Epithelial cell of esophagus (primary cell): ENCODE results near the gene TPP1.

ENCODE experiments used
- DNase-seq: peaks from one replicate; pipeline ENCODE4 v3.0.0; 2010; ENCODE audit warnings: low read depth
- H3K4me3 ChIP-seq: 2 replicates; pipeline ENCODE4 v1.5.1; 2011; ENCODE audit warnings: mild to moderate bottlenecking, low read length, control low read depth
- CTCF ChIP-seq: IDR thresholded peaks from 2 replicates; pipeline ENCODE4 v1.5.1; 2011; ENCODE audit warnings: low read depth, mild to moderate bottlenecking, low read length, control low read depth, inconsistent platforms; ENCODE audit not compliant: insufficient read depth; ENCODE audit errors: missing control alignments

Gene TPP1

DNA sequence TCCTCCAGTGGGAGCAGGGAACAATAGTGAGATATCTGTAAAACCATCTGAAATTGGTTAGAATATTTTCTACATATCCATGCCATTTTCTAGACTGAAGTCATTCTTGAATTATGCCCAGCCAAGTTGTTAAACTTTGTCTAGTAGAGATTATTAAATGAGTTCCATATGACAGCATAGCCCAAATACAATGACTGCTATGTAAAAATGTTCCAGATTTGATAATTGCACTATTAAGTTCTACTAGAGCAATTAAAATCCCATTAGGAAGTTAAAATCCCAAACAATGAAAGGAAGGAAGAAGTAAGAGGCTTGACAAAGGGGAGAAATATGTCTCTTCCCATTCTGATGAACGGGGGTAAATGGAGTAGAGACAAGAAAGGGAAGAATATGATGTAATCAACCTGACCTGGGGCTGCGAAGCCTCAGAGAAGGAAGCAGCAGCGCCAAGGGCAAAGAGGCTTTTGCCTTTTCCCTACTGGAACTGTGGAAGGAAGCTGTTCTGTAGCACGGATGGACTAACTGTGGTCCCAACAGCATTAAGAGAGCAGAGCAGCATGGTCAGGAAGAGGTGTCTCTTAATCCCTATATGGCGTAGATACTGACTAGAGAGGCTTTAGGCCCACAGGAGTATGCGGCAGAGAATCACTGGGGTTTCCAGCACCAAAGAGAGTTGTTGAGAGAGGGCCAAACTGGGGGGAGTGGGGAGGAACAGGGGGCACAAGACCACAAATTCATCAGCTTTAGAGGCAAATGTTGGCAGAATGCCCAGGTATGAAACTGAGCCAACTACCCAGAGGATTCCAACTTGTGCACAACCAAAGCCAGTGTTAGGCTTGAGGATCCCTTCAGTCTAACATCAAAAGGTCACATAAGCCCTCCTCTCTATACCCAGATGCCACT, 42.5 kb downstream of the TPP1 start:
- no peak for TF ChIP-seq CTCF
- H3K4me3 ChIP-seq = no peak overlapping the region
- no peak for DNase-seq

DNA sequence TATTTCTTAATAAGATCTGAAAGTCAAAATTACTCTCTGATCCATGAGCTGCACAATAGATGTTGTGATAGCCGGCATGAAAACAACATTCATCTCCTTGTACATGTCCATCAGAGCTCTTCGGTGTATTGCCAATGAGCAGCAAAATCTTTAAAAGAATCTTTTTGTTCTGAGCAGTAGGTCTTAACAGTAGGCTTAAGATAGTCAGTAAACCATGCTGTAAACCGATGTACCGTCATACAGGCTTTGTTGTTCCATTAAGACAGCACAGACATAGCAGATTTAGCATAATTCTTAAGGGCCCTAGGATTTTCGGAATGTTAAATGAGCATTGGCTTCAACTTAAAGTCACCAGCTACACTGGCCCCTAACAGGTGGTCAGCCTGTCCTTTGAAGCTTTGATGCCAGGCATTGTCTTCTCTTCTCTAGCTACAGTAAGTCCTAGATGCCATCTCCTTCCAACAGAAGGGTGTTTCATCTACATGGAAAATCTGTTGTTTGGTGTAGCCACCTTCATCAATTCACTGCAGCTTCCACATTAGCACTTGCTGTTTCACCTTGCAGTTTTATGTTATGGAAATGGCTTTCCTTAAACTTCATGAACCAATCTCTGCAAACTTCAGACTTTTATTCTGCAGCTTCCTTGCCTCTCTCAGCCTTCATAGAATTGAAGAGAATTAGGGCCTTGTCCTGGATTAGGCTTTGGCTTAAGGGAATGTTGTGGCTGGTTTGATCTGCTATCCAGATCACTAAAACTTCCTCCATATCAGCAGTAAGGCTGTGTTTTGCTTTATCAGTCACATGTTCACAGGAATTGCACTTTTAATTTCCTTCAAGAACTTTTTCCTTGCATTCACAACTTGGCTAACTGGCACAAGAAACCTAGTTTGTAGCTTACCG, 44.2 kb downstream of the TPP1 start:
- no peak for DNase-seq
- no peak overlapping the region for H3K4me3 ChIP-seq
- TF ChIP-seq CTCF = no peak

- no peak for TF ChIP-seq CTCF
- H3K4me3 ChIP-seq = no peak overlapping the region
- DNase-seq = peak; percentile 61
These were observed 47.0 kb downstream of the TPP1 start for GRCh38 chr11:6572215-6572614.

- no peak for TF ChIP-seq CTCF
- no peak for DNase-seq
- H3K4me3 ChIP-seq = no peak overlapping the region
These were observed 47.7 kb downstream of the TPP1 start for GRCh38 chr11:6571434-6572008.

- DNase-seq = no peak
- no peak for TF ChIP-seq CTCF
- H3K4me3 ChIP-seq = no peak overlapping the region
These were observed 48.4 kb downstream of the TPP1 start for GRCh38 chr11:6570691-6571427.

- DNase-seq = no peak
- no peak overlapping the region for H3K4me3 ChIP-seq
- no peak for TF ChIP-seq CTCF
These were observed 49.5 kb downstream of the TPP1 start for GRCh38 chr11:6569706-6570105.
